Dermis microvascular lymphatic vessel endothelial cell (primary cell): ENCODE measurements around the gene SMAD2. TPM values are rescaled to one million over a fixed set of nuclear protein-coding genes. Genes with fewer than 3 reads are reported as not detected.
A peak's percentile ranks its signal among the peaks of the same experiment; 100 is the strongest.

ENCODE experiments used
- DNase-seq, 2 donors: peaks; one replicate each; pipeline versions ENCODE4 v3.0.0 to v3.0.0-alpha.2; 2010; ENCODE audit warnings: low read depth in 2 of 2
- total RNA-seq: library from RNA; depleted of rRNA; stranded (reverse); fragments of >200 nt; gene quantifications from 2 replicates; pipeline ENCODE4 v1.2.1, GENCODE V29; 2014

SMAD2 gene
- total RNA-seq, 1 donor from 2014 or later: 32.6 TPM

GRCh38 chr18:47898055-47898454 lies 32.4 kb downstream of the SMAD2 start:
- DNase-seq: peak; percentile 29 to 57

GRCh38 chr18:47895565-47896250 lies 34.8 kb downstream of the SMAD2 start:
- no peak for DNase-seq

GRCh38 chr18:47893939-47894699 lies 36.3 kb downstream of the SMAD2 start:
- DNase-seq: no peak

GRCh38 chr18:47893047-47893446 lies 37.4 kb downstream of the SMAD2 start:
- no peak for DNase-seq

- DNase-seq: no peak
Observed at GRCh38 chr18:47888156-47888555, 42.3 kb downstream of the SMAD2 start.

- no peak for DNase-seq
Observed at GRCh38 chr18:47887227-47887626, 43.2 kb downstream of the SMAD2 start.

GRCh38 chr18:47883771-47884413 lies 46.6 kb downstream of the SMAD2 start:
- DNase-seq: no peak

- DNase-seq: no peak
Observed at GRCh38 chr18:47882641-47883040, 47.8 kb downstream of the SMAD2 start.

GRCh38 chr18:47881752-47882455 lies 48.6 kb downstream of the SMAD2 start:
- no peak for DNase-seq

GRCh38 chr18:47881042-47881441 lies 49.4 kb downstream of the SMAD2 start:
- DNase-seq: no peak

- DNase-seq: no peak
Observed at GRCh38 chr18:47877892-47878291, 52.6 kb downstream of the SMAD2 start.

- no peak for DNase-seq
Observed at GRCh38 chr18:47876813-47877212, 53.6 kb downstream of the SMAD2 start.

GRCh38 chr18:47873625-47874024 lies 56.8 kb downstream of the SMAD2 start:
- DNase-seq: no peak

GRCh38 chr18:47872426-47872825 lies 58.0 kb downstream of the SMAD2 start:
- DNase-seq: no peak

GRCh38 chr18:47871288-47871687 lies 59.2 kb downstream of the SMAD2 start:
- DNase-seq: no peak

- peak in 1 of 2 donors; percentile 23 for DNase-seq
Observed at GRCh38 chr18:47870605-47871004, 59.9 kb downstream of the SMAD2 start.

- DNase-seq: peak; percentile 11
Observed at GRCh38 chr18:47868744-47869143, 61.7 kb downstream of the SMAD2 start.

GRCh38 chr18:47865183-47865582 lies 65.3 kb downstream of the SMAD2 start:
- DNase-seq: no peak

GRCh38 chr18:47863041-47863440 lies 67.4 kb downstream of the SMAD2 start:
- DNase-seq: no peak

GRCh38 chr18:47858607-47859006 lies 71.9 kb downstream of the SMAD2 start:
- DNase-seq: no peak

- DNase-seq: no peak
Observed at GRCh38 chr18:47847635-47848034, 82.8 kb downstream of the SMAD2 start.

- no peak for DNase-seq
Observed at GRCh38 chr18:47846431-47846830, 84.0 kb downstream of the SMAD2 start.
